ENCODE measurements around the gene PRR33. TPM values are rescaled to one million over a fixed set of nuclear protein-coding genes. Genes with fewer than 3 reads are reported as not detected.

The PRR33 gene
- total RNA-seq, 1 experiment from 2014 or later = not detected

DNA sequence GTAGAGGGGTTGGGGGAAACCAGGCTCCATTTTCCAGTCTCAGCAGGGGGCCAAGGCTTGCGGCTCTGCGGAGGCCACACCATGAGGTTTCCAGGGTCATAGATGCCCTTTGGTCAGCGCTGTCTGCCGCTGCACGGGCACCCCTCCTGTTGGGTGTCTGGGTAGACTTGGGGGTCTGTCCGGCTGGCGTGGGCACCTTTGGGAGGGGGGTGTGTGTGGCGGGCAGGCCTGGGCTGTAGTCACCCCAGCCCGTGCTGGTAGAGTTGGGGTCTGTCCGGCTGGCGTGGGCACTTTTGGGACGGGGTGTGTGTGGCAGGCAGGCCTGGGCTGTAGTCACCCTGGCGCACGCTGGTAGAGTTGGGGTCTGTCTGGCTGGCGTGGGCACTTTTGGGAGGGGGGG is 20.2 kb downstream of the PRR33 start:
- H3K4me3 ChIP-seq (ENCODE audit: low read length) = no peak overlapping the region
- BruUV-seq (replicated peaks) = no TSS peak
- no peak overlapping the region for H3K27ac ChIP-seq (ENCODE audit: low read length)
- H3K27me3 ChIP-seq (ENCODE audit: low read length) = peaks cover 32% of the 10 kb centered on the region
- intact Hi-C loops (cut with micrococcal nuclease) = no loop called here
- no peaks in the 10 kb centered on the region for H3F3A ChIP-seq (ENCODE audit: low read length, unreplicated experiment)
- TF ChIP-seq, protein P1, sequence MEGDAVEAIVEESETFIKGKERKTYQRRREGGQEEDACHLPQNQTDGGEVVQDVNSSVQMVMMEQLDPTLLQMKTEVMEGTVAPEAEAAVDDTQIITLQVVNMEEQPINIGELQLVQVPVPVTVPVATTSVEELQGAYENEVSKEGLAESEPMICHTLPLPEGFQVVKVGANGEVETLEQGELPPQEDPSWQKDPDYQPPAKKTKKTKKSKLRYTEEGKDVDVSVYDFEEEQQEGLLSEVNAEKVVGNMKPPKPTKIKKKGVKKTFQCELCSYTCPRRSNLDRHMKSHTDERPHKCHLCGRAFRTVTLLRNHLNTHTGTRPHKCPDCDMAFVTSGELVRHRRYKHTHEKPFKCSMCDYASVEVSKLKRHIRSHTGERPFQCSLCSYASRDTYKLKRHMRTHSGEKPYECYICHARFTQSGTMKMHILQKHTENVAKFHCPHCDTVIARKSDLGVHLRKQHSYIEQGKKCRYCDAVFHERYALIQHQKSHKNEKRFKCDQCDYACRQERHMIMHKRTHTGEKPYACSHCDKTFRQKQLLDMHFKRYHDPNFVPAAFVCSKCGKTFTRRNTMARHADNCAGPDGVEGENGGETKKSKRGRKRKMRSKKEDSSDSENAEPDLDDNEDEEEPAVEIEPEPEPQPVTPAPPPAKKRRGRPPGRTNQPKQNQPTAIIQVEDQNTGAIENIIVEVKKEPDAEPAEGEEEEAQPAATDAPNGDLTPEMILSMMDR (conservative IDR thresholded peaks at IDR 0.05; ENCODE audit: low read depth, low read length) = no peak
- TF ChIP-seq EZH2 (IDR thresholded peaks at IDR 0.05; ENCODE audit: low read length, unreplicated experiment) = no peak
- no peak for TF ChIP-seq EZH2phosphoT487 (IDR thresholded peaks at IDR 0.05; ENCODE audit: borderline replicate concordance, low read length)
- H2AFZ ChIP-seq (ENCODE audit: low read length) = no peak overlapping the region
- ATAC-seq (no peak), DNase-seq (no peak)
- POLR2A ChIA-PET (ENCODE audit: unreplicated experiment) = no interaction called here
- no peaks in the 10 kb centered on the region for H3K9me3 ChIP-seq (ENCODE audit: low read length)
- CTCF ChIA-PET = no interaction called here
- H3K9me2 ChIP-seq (replicated peaks; ENCODE audit: low read length) = no peaks in the 10 kb centered on the region
- H3K4me1 ChIP-seq (ENCODE audit: insufficient read depth, low read length) = no peaks in the 10 kb centered on the region
- no peaks in the 10 kb centered on the region for H4K20me1 ChIP-seq (ENCODE audit: low read length)
- no peak overlapping the region for H3K4me2 ChIP-seq (ENCODE audit: low read length)
- H3K9ac ChIP-seq (ENCODE audit: low read length) = no peak overlapping the region
- H3K79me2 ChIP-seq (ENCODE audit: low read length) = no peaks in the 10 kb centered on the region
- H3K36me3 ChIP-seq (ENCODE audit: low read depth, low read length) = no peaks in the 10 kb centered on the region

DNA sequence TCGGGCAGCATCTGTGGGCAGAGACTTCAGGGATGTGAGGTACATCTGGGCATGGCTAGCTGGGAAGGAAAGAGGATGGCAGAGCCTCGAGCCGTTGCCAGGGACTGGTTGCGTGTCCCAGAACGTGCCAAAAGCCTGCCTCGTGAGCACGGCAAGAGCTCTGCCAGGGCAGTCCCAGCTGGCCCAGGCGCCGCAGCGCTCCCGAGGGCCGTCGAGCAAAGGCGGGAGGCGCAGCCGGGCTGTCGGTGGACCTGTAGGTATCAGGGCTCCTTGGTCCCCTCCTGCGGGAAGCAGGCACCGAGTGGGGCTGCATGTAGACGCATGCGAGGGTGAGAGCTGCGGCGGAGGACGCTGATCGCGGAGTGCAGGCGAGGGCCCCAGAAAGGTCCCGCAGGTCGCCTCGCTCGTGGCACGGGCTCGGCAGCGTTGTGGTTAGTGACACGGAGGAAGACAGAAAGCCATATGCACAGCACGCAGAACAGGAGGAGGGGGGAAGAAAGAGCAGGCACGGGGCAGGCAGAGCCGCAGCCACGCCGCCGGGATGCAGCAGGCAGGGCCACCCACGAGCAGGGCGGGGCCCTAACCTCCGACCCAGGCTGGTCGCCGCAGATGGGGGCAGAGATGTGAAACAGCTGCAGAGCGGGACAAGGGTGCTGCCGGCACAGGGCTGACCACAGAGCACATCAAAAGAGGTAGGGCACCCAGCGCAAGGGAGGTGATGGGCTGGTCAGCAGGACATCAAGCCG is 20.8 kb downstream of the PRR33 start:
- TF ChIP-seq EZH2 (IDR thresholded peaks at IDR 0.05; ENCODE audit: low read length, unreplicated experiment) (no peak), EZH2phosphoT487 (IDR thresholded peaks at IDR 0.05; ENCODE audit: borderline replicate concordance, low read length) (no peak)
- TF ChIP-seq, protein P1 (conservative IDR thresholded peaks at IDR 0.05; ENCODE audit: low read depth, low read length) = no peak
- Histone ChIP-seq H3K27ac (ENCODE audit: low read length) (no peak overlapping the region), H3K4me3 (ENCODE audit: low read length) (no peak overlapping the region), H3K9me2 (replicated peaks; ENCODE audit: low read length) (no peaks in the 10 kb centered on the region), H3K4me1 (ENCODE audit: insufficient read depth, low read length) (no peaks in the 10 kb centered on the region), H3K36me3 (ENCODE audit: low read depth, low read length) (no peaks in the 10 kb centered on the region), H3K9ac (ENCODE audit: low read length) (no peak overlapping the region), H3K4me2 (ENCODE audit: low read length) (no peak overlapping the region), H4K20me1 (ENCODE audit: low read length) (no peaks in the 10 kb centered on the region), H3K27me3 (ENCODE audit: low read length) (peaks cover 32% of the 10 kb centered on the region), H2AFZ (ENCODE audit: low read length) (no peak overlapping the region), H3K79me2 (ENCODE audit: low read length) (no peaks in the 10 kb centered on the region), H3K9me3 (ENCODE audit: low read length) (no peaks in the 10 kb centered on the region), H3F3A (ENCODE audit: low read length, unreplicated experiment) (no peaks in the 10 kb centered on the region)
- no peak; the same call in 1 of the 2 replicates for ATAC-seq
- no peak for DNase-seq
- BruUV-seq (replicated peaks) = no TSS peak
- ChIA-PET CTCF (no interaction called here), POLR2A (ENCODE audit: unreplicated experiment) (no interaction called here)
- intact Hi-C loops (cut with micrococcal nuclease) = no loop called here

GRCh38 chr11:1870326-1870696 is 21.4 kb downstream of the PRR33 start:
- no peaks in the 10 kb centered on the region for H3K36me3 ChIP-seq (ENCODE audit: low read depth, low read length)
- BruUV-seq (replicated peaks) = no TSS peak
- ChIA-PET POLR2A (ENCODE audit: unreplicated experiment) (no interaction called here), CTCF (no interaction called here)
- no peaks in the 10 kb centered on the region for H4K20me1 ChIP-seq (ENCODE audit: low read length)
- no peak overlapping the region for H3K9ac ChIP-seq (ENCODE audit: low read length)
- DNase-seq = no peak
- H2AFZ ChIP-seq (ENCODE audit: low read length) = no peak overlapping the region
- ATAC-seq = no peak
- H3K79me2 ChIP-seq (ENCODE audit: low read length) = no peaks in the 10 kb centered on the region
- no peak for TF ChIP-seq EZH2phosphoT487 (IDR thresholded peaks at IDR 0.05; ENCODE audit: borderline replicate concordance, low read length)
- TF ChIP-seq, protein P1 (conservative IDR thresholded peaks at IDR 0.05; ENCODE audit: low read depth, low read length) = no peak
- TF ChIP-seq EZH2 (IDR thresholded peaks at IDR 0.05; ENCODE audit: low read length, unreplicated experiment) = no peak
- H3K9me3 ChIP-seq (ENCODE audit: low read length) = no peaks in the 10 kb centered on the region
- no peak overlapping the region for H3K27ac ChIP-seq (ENCODE audit: low read length)
- H3K4me3 ChIP-seq (ENCODE audit: low read length) = no peak overlapping the region
- H3K4me2 ChIP-seq (ENCODE audit: low read length) = no peak overlapping the region
- intact Hi-C loops (cut with micrococcal nuclease) = no loop called here
- H3K4me1 ChIP-seq (ENCODE audit: insufficient read depth, low read length) = no peaks in the 10 kb centered on the region
- no peaks in the 10 kb centered on the region for H3K9me2 ChIP-seq (replicated peaks; ENCODE audit: low read length)
- peaks cover 32% of the 10 kb centered on the region for H3K27me3 ChIP-seq (ENCODE audit: low read length)
- no peaks in the 10 kb centered on the region for H3F3A ChIP-seq (ENCODE audit: low read length, unreplicated experiment)
